K562 (cell line): ENCODE data around the gene FMN1. TPM values are rescaled to one million over a fixed set of nuclear protein-coding genes. Genes with fewer than 3 reads are reported as not detected.

Source experiments
- ATAC-seq: fragments of 200-7000 bp; cut with Tn5 transposase; 3 replicates; pipeline ENCODE4 v1.9.1; 2020; ENCODE audit warnings: moderate library complexity
- BruUV-seq: library from RNA; stranded (reverse); fragments of 400-500 nt; replicated peaks from 2 replicates; lab custom pipeline; 2021; lab: Mats Ljungman, UMichigan
- CTCF ChIA-PET: fragments of 300-600 bp; formaldehyde crosslinking; extraction: SDS; loops from one replicate; lab custom pipeline; 2021; ENCODE audit warnings: low intra/inter-chr PET ratio; lab: Yijun Ruan, JAX
- POLR2A ChIA-PET: fragments of 300-600, 350-650 bp; sonication (Branson Sonifier 250); formaldehyde crosslinking; extraction: SDS; loops from one replicate; lab custom pipeline; 2021; ENCODE audit warnings: antibody characterized with exemption, inconsistent platforms; lab: Yijun Ruan, JAX
- DNase-seq, 4 experiments: peaks; one replicate each; pipeline versions ENCODE4 v3.0.0 to v3.0.0-alpha.2; 2011 to 2018; ENCODE audit warnings: low spot score in 3 of 4, mixed read lengths in 3 of 4; ENCODE audit errors: extremely low read depth in 1 of 4
- FAIRE-seq: peaks from 2 replicates; lab custom pipeline; 2011; peaks lifted over from hg19 to GRCh38; lab: Jason Lieb, UNC
- H2AFZ ChIP-seq: 2 replicates; pipeline ENCODE4 v1.6.0; 2011; ENCODE audit warnings: low read depth, low read length, control low read depth, inconsistent platforms
- H3K27ac ChIP-seq: fragments of 200-600 bp; 3 replicates; pipeline ENCODE4 v1.8.0; 2011; ENCODE audit warnings: low read depth, mild to moderate bottlenecking, control low read depth, inconsistent platforms, low read length, moderate library complexity, mixed read lengths; ENCODE audit errors: extremely low read depth
- H3K27me3 ChIP-seq, 2 experiments: fragments of 300-600 bp in 1 of 2; 2 replicates in 1 of 2; 3 replicates in 1 of 2; pipeline versions ENCODE4 v1.6.0 to v1.8.0; 2011; ENCODE audit warnings: inconsistent platforms in 2 of 2, low read length in 2 of 2, mild to moderate bottlenecking in 1 of 2, mixed read lengths in 1 of 2, moderate library complexity in 1 of 2; ENCODE audit not compliant: control insufficient read depth in 2 of 2, insufficient read depth in 2 of 2
- H3K36me3 ChIP-seq: fragments of 300-600 bp; 3 replicates; pipeline ENCODE4 v1.8.0; 2011; ENCODE audit warnings: mild to moderate bottlenecking, low read length, inconsistent platforms; ENCODE audit not compliant: control insufficient read depth, insufficient read depth
- H3K4me1 ChIP-seq, 2 experiments: fragments of 200-600 bp in 1 of 2; replicated peaks in 1 of 2; 2 replicates in 1 of 2; 3 replicates in 1 of 2; pipeline versions ENCODE4 v1.5.1 to v1.8.0; 2011; ENCODE audit warnings: inconsistent platforms in 2 of 2, low read length in 2 of 2, mild to moderate bottlenecking in 1 of 2, mixed read lengths in 1 of 2, moderate library complexity in 1 of 2; ENCODE audit not compliant: control insufficient read depth in 2 of 2, insufficient read depth in 2 of 2
- H3K4me2 ChIP-seq: 2 replicates; pipeline ENCODE4 v1.6.1; 2011; ENCODE audit warnings: low read length, control low read depth, inconsistent platforms, mixed read lengths; ENCODE audit not compliant: insufficient read depth
- H3K4me3 ChIP-seq: fragments of 200-600 bp; sonication (generic), shearing (Covaris generic); 2 replicates; pipeline ENCODE4 v1.5.1; 2016; ENCODE audit warnings: control low read depth, inconsistent platforms
- H3K79me2 ChIP-seq: fragments of 200-600 bp; 3 replicates; pipeline ENCODE4 v1.8.0; 2011; ENCODE audit warnings: low read length, inconsistent platforms; ENCODE audit not compliant: control insufficient read depth, insufficient read depth
- H3K9ac ChIP-seq, 2 experiments: 2 replicates each; pipeline versions ENCODE4 v1.6.0 to v1.6.1; 2011; ENCODE audit warnings: low read depth in 2 of 2, low read length in 2 of 2, control low read depth in 1 of 2, inconsistent platforms in 1 of 2, mild to moderate bottlenecking in 1 of 2, mixed read lengths in 1 of 2; ENCODE audit not compliant: insufficient read depth in 1 of 2
- H3K9me1 ChIP-seq: one replicate; pipeline ENCODE4 v1.6.0; 2011; ENCODE audit warnings: inconsistent platforms, mild to moderate bottlenecking, low read length, moderate library complexity; ENCODE audit not compliant: control insufficient read depth, insufficient read depth
- H3K9me3 ChIP-seq: replicated peaks from 2 replicates; pipeline ENCODE4 v1.5.1; 2011; ENCODE audit warnings: low read depth, low read length, inconsistent platforms; ENCODE audit not compliant: control insufficient read depth, insufficient read depth
- H4K20me1 ChIP-seq: replicated peaks from 2 replicates; pipeline ENCODE4 v1.6.1; 2011; ENCODE audit warnings: low read length, inconsistent platforms, mixed read lengths; ENCODE audit not compliant: control insufficient read depth, insufficient read depth
- CREM ChIP-seq: IDR thresholded peaks from 2 replicates; pipeline ENCODE4 v1.6.1; 2014; ENCODE audit warnings: antibody characterized with exemption, low read depth
- DACH1 ChIP-seq: fragments of 450-650 bp; IDR thresholded peaks from 2 replicates; pipeline ENCODE4 v1.6.1; 2018; ENCODE audit not compliant: partially characterized antibody
- EP300 ChIP-seq: IDR thresholded peaks from 2 replicates; pipeline ENCODE4 v1.6.1; 2012; ENCODE audit warnings: low read length, improper control_type of control experiment
- MTA2 ChIP-seq: fragments of 450-650 bp; IDR thresholded peaks from 2 replicates; pipeline ENCODE4 v1.6.1; 2016; ENCODE audit warnings: low read depth
- PHF20 ChIP-seq: fragments of 450-650 bp; IDR thresholded peaks from 2 replicates; pipeline ENCODE4 v1.6.1; 2018; ENCODE audit not compliant: partially characterized antibody
- RBBP5 ChIP-seq: fragments of 200-600 bp; sonication (generic); IDR thresholded peaks from 2 replicates; pipeline ENCODE4 v1.6.1; 2012; ENCODE audit warnings: borderline replicate concordance, mild to moderate bottlenecking, low read length, control low read depth, inconsistent platforms; ENCODE audit not compliant: insufficient read depth, poor library complexity, severe bottlenecking
- SP2 ChIP-seq: IDR thresholded peaks from 2 replicates; pipeline ENCODE4 v1.6.1; 2011; ENCODE audit warnings: mild to moderate bottlenecking, low read depth, low read length, moderate library complexity; ENCODE audit not compliant: poor library complexity, severe bottlenecking; ENCODE audit errors: extremely low read depth
- TAF9B ChIP-seq: fragments of 450-650 bp; IDR thresholded peaks from 2 replicates; pipeline ENCODE4 v1.6.1; 2018; ENCODE audit warnings: mild to moderate bottlenecking; ENCODE audit not compliant: partially characterized antibody
- ZBED1 ChIP-seq: IDR thresholded peaks from 2 replicates; pipeline ENCODE4 v1.6.1; 2014
- ZKSCAN1 ChIP-seq: fragments of 150-350 bp; IDR thresholded peaks from 2 replicates; pipeline ENCODE4 v1.6.1; 2016; ENCODE audit warnings: low read depth, low read length
- ZNF140 ChIP-seq: fragments of 250-450 bp; sonication (Bioruptor Pico); IDR thresholded peaks from 2 replicates; pipeline ENCODE4 v1.8.0; 2021; ENCODE audit warnings: moderate library complexity, mild to moderate bottlenecking, inconsistent platforms
- ZNF518B ChIP-seq: fragments of 250-450 bp; sonication (Bioruptor Pico); IDR thresholded peaks from 2 replicates; pipeline ENCODE4 v1.5.0; 2021; ENCODE audit warnings: mild to moderate bottlenecking, moderate library complexity
- WGBS: fragments of 100-300 bp; shearing (Covaris generic); methylation state at CpG from one replicate; pipeline ENCODE4 v1.1.6; 2016; ENCODE audit warnings: low coverage, mixed read lengths; ENCODE audit not compliant: insufficient coverage; ENCODE audit errors: missing lambda C conversion rate; 5-methylcytosine and 5-hydroxymethylcytosine counted together
- in situ Hi-C: fragments of 300-500 bp; cut with MboI; formaldehyde crosslinking; loops from 4 replicates; pipeline ENCODE4 v1.15.0; 2018; ENCODE audit warnings: inconsistent platforms, mixed read lengths
- intact Hi-C: fragments of 100-400 bp; cut with micrococcal nuclease; formaldehyde crosslinking; loops from 2 replicates; pipeline ENCODE4 v1.14.2; 2022
- polyA plus RNA-seq, 8 experiments: library from polyadenylated mRNA; depleted of rRNA in 4 of 8; stranded (reverse) in 5 of 8; unstranded in 3 of 8; fragments of >200 nt; fragmentation: Nextera tagmentation in 2 of 8; fragmentation: Illumina TruSeq in 1 of 8; extraction: Ambion mirVana in 2 of 8; extraction: Trizol in 1 of 8; gene quantifications; 2 replicates each; pipeline versions ENCODE4 v1.2.1 to v1.2.3, GENCODE V29; 2011 to 2014; ENCODE audit warnings: inconsistent platforms in 1 of 8, missing spikeins in 1 of 8
- total RNA-seq, 7 experiments: library from RNA; depleted of rRNA in 6 of 7; stranded (reverse); fragments of >200 nt in 6 of 7; fragmentation: Illumina TruSeq in 2 of 7; extraction: Trizol in 2 of 7; gene quantifications; 2 replicates each; pipeline versions ENCODE4 v1.2.1 to v1.2.3, GENCODE V29; 2011 to 2021; ENCODE audit warnings: low replicate concordance in 1 of 7
- TF ChIP-seq, protein P1 (sequence below): sonication (generic); formaldehyde crosslinking; IDR thresholded peaks from 2 replicates; pipeline ENCODE4 v1.8.0; 2022; ENCODE audit warnings: mild to moderate bottlenecking, missing genetic modification reagents, borderline replicate concordance
- TF ChIP-seq, protein P2 (sequence below): IDR thresholded peaks from 3 replicates; pipeline ENCODE4 v1.6.1; 2011; ENCODE audit warnings: borderline replicate concordance, mild to moderate bottlenecking; ENCODE audit not compliant: insufficient read length, insufficient read depth
- TF ChIP-seq, protein P3 (sequence below), 2 experiments: IDR thresholded peaks; 2 replicates each; pipeline ENCODE4 v1.6.1; 2011; ENCODE audit warnings: borderline replicate concordance in 1 of 2, control low read depth in 1 of 2, low read depth in 1 of 2, low read length in 1 of 2, mild to moderate bottlenecking in 1 of 2, mixed read lengths in 1 of 2, moderate library complexity in 1 of 2; ENCODE audit not compliant: insufficient read depth in 1 of 2, insufficient read length in 1 of 2, poor library complexity in 1 of 2, severe bottlenecking in 1 of 2; ENCODE audit errors: extremely low read depth in 1 of 2

The FMN1 gene
- total and polyA plus RNA-seq, 9 of the 15 experiments (the other 6 are each of a cell fraction or from before 2014, with no cell fraction given), result 0.03 to 0.07 (median 0.04) TPM; not detected in 6

- no peaks in the 10 kb centered on the region for H3K36me3 ChIP-seq
- H3K79me2 ChIP-seq, result no peaks in the 10 kb centered on the region
- no peak overlapping the region for H3K9ac ChIP-seq
- H3K9me1 ChIP-seq, result no peaks in the 10 kb centered on the region
- intact Hi-C loops, result no loop called here
- ATAC-seq (no peak), DNase-seq (no peak), FAIRE-seq (no peak)
- no TSS peak for BruUV-seq
- peaks cover 2 to 15% of the 10 kb centered on the region in 2 experiments; a peak in 2 of 5 replicates for H3K27me3 ChIP-seq
- TF ChIP-seq PHF20 (no peak), ZBED1 (no peak), ZKSCAN1 (no peak), DACH1 (no peak), MTA2 (no peak), TAF9B (no peak), RBBP5 (no peak), ZNF140 (no peak), SP2 (no peak), CREM (no peak), ZNF518B (CRISPR knock-in tag) (no peak), EP300 (no peak)
- TF ChIP-seq, protein P1, sequence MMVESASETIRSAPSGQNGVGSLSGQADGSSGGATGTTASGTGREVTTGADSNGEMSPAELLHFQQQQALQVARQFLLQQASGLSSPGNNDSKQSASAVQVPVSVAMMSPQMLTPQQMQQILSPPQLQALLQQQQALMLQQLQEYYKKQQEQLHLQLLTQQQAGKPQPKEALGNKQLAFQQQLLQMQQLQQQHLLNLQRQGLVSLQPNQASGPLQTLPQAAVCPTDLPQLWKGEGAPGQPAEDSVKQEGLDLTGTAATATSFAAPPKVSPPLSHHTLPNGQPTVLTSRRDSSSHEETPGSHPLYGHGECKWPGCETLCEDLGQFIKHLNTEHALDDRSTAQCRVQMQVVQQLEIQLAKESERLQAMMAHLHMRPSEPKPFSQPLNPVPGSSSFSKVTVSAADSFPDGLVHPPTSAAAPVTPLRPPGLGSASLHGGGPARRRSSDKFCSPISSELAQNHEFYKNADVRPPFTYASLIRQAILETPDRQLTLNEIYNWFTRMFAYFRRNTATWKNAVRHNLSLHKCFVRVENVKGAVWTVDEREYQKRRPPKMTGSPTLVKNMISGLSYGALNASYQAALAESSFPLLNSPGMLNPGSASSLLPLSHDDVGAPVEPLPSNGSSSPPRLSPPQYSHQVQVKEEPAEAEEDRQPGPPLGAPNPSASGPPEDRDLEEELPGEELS (CRISPR knock-in tag), result no peak
- TF ChIP-seq, protein P2, sequence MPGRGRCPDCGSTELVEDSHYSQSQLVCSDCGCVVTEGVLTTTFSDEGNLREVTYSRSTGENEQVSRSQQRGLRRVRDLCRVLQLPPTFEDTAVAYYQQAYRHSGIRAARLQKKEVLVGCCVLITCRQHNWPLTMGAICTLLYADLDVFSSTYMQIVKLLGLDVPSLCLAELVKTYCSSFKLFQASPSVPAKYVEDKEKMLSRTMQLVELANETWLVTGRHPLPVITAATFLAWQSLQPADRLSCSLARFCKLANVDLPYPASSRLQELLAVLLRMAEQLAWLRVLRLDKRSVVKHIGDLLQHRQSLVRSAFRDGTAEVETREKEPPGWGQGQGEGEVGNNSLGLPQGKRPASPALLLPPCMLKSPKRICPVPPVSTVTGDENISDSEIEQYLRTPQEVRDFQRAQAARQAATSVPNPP, result no peak
- TF ChIP-seq, protein P3, sequence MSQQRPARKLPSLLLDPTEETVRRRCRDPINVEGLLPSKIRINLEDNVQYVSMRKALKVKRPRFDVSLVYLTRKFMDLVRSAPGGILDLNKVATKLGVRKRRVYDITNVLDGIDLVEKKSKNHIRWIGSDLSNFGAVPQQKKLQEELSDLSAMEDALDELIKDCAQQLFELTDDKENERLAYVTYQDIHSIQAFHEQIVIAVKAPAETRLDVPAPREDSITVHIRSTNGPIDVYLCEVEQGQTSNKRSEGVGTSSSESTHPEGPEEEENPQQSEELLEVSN (IDR thresholded peaks at IDR 0.05; ENCODE audit: borderline replicate concordance in 1 of 2, extremely low read depth in 1 of 2, insufficient read depth in 1 of 2, insufficient read length in 1 of 2, low read depth in 1 of 2, low read length in 1 of 2, poor library complexity in 1 of 2, severe bottlenecking in 1 of 2), result no peak
- H3K27ac ChIP-seq, result no peak overlapping the region
- in situ Hi-C loops, result no loop called here
- H2AFZ ChIP-seq, result no peak overlapping the region
- no peaks in the 10 kb centered on the region for H3K4me1 ChIP-seq
- ChIA-PET POLR2A (no interaction called here), CTCF (no interaction called here)
- WGBS, result 0% methylated on average over 5 of the region's 5 CpGs
- no peak overlapping the region for H3K4me2 ChIP-seq
- H4K20me1 ChIP-seq, result no peaks in the 10 kb centered on the region
- H3K9me3 ChIP-seq, result no peaks in the 10 kb centered on the region
- no peak overlapping the region for H3K4me3 ChIP-seq
These were observed 367.8 kb downstream of the FMN1 start for GRCh38 chr15:32826685-32827084.
